ENCODE measurements around the gene PAK5.

DNA sequence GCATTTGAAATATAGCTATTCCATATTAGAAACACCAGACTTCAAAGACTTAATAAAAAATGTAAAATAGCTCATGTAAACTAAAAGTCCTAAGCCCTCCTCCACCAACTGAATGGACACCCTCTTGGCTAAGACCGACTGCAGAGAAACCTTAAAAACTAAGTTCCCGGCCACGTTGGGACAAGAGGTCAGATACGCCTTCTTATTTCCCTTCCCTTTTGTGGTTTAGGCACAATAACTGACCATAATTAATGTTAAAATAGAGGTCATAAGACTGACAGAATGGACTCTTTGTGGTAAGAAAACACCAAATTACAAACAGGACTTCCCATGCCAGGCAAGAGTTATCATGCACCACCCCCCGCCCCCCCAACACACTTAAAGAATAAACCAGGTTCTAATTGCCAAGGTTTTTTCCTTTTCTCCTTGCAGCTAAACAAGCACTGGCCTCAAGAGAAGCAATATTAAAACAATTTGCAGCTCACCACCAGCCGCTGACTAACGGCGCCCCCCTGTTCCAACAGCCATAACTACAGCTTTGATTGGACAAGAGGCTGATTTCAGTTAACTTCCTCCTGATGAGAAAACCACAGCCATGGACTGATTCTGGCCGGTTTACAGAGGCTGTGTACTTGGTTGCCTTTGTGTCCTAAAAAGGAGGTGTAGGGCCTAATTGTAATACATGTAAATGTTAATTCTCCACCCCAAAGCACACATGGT is 335.2 kb downstream of the PAK5 start:
- TF ChIP-seq, protein P1, sequence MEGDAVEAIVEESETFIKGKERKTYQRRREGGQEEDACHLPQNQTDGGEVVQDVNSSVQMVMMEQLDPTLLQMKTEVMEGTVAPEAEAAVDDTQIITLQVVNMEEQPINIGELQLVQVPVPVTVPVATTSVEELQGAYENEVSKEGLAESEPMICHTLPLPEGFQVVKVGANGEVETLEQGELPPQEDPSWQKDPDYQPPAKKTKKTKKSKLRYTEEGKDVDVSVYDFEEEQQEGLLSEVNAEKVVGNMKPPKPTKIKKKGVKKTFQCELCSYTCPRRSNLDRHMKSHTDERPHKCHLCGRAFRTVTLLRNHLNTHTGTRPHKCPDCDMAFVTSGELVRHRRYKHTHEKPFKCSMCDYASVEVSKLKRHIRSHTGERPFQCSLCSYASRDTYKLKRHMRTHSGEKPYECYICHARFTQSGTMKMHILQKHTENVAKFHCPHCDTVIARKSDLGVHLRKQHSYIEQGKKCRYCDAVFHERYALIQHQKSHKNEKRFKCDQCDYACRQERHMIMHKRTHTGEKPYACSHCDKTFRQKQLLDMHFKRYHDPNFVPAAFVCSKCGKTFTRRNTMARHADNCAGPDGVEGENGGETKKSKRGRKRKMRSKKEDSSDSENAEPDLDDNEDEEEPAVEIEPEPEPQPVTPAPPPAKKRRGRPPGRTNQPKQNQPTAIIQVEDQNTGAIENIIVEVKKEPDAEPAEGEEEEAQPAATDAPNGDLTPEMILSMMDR (optimal IDR thresholded peaks at IDR 0.05 in 1 of 3, IDR thresholded peaks at IDR 0.05 in 1 of 3, conservative IDR thresholded peaks at IDR 0.05 in 1 of 3; ENCODE audit: extremely low read depth in 1 of 3, insufficient read depth in 2 of 3, low read length in 3 of 3): no peak
- TF ChIP-seq EZH2 (IDR thresholded peaks at IDR 0.05; ENCODE audit: low read length): no peak
